ENCODE results near the gene TAS2R1. TPM values are rescaled to one million over a fixed set of nuclear protein-coding genes. Genes with fewer than 3 reads are reported as not detected.

Gene TAS2R1
- total RNA-seq = not detected

GRCh38 chr5:9630251-9630650, at the start of gene TAS2R1:
TAS2R1 (minus strand) TSS chr5:9630351; CDS start chr5:9630032, 319 bp downstream.
- ATAC-seq (no peak), DNase-seq (ENCODE audit: low spot score) (no peak)
- no peak within 1 kb of the TSS for H3K4me3 Mint-ChIP-seq
- peaks cover 26% of the 10 kb centered on the region for H3K9me3 Mint-ChIP-seq
- H3K36me3 Mint-ChIP-seq = no peaks in the 10 kb centered on the region
- no peaks in the 10 kb centered on the region for H3K27me3 Mint-ChIP-seq
- H3K4me1 Mint-ChIP-seq (ENCODE audit: low read depth in 2 of 2) = no peaks in the 10 kb centered on the region
- H3K27ac Mint-ChIP-seq = no peak within 1 kb of the TSS

GRCh38 chr5:9670371-9670770, 40.2 kb upstream of the TAS2R1 start:
- Mint-ChIP-seq H3K9me3 (peaks cover 28% of the 10 kb centered on the region), H3K27me3 (no peaks in the 10 kb centered on the region)

GRCh38 chr5:9667906-9668305, 37.8 kb upstream of the TAS2R1 start:
- Mint-ChIP-seq H3K36me3 (no peaks in the 10 kb centered on the region), H3K4me1 (ENCODE audit: low read depth in 2 of 2) (no peaks in the 10 kb centered on the region), H3K27ac (no peak overlapping the region), H3K27me3 (no peaks in the 10 kb centered on the region), H3K9me3 (peaks cover 28% of the 10 kb centered on the region), H3K4me3 (no peak overlapping the region)
- ATAC-seq (no peak), DNase-seq (ENCODE audit: low spot score) (no peak)

More at GRCh38 chr5:9670371-9670770, 40.2 kb upstream of the TAS2R1 start:
- Mint-ChIP-seq H3K4me1 (ENCODE audit: low read depth in 2 of 2) (no peaks in the 10 kb centered on the region), H3K36me3 (no peaks in the 10 kb centered on the region), H3K27ac (no peak overlapping the region), H3K4me3 (no peak overlapping the region)
- no peak for DNase-seq (ENCODE audit: low spot score)
- no peak for ATAC-seq

- ATAC-seq = no peak
Measured at GRCh38 chr5:9663891-9664290, 33.7 kb upstream of the TAS2R1 start.

GRCh38 chr5:9661316-9662015, 31.3 kb upstream of the TAS2R1 start:
- ATAC-seq (no peak), DNase-seq (ENCODE audit: low spot score) (no peak)
- no peaks in the 10 kb centered on the region for H3K36me3 Mint-ChIP-seq
- H3K4me1 Mint-ChIP-seq (ENCODE audit: low read depth in 2 of 2) = no peaks in the 10 kb centered on the region
- no peak overlapping the region for H3K27ac Mint-ChIP-seq
- no peak overlapping the region for H3K4me3 Mint-ChIP-seq
- H3K9me3 Mint-ChIP-seq = peaks cover 6% of the 10 kb centered on the region
- no peaks in the 10 kb centered on the region for H3K27me3 Mint-ChIP-seq

More at GRCh38 chr5:9663891-9664290, 33.7 kb upstream of the TAS2R1 start:
- no peaks in the 10 kb centered on the region for H3K4me1 Mint-ChIP-seq (ENCODE audit: low read depth in 2 of 2)
- DNase-seq (ENCODE audit: low spot score) = no peak
- peaks cover 17% of the 10 kb centered on the region for H3K9me3 Mint-ChIP-seq
- no peak overlapping the region for H3K27ac Mint-ChIP-seq
- H3K4me3 Mint-ChIP-seq = no peak overlapping the region
- H3K27me3 Mint-ChIP-seq = no peaks in the 10 kb centered on the region
- H3K36me3 Mint-ChIP-seq = no peaks in the 10 kb centered on the region

- no peak for ATAC-seq
- DNase-seq (ENCODE audit: low spot score) = no peak
- Mint-ChIP-seq H3K36me3 (no peaks in the 10 kb centered on the region), H3K27me3 (no peaks in the 10 kb centered on the region), H3K4me3 (no peak overlapping the region), H3K27ac (no peak overlapping the region), H3K9me3 (peaks cover 3% of the 10 kb centered on the region), H3K4me1 (ENCODE audit: low read depth in 2 of 2) (no peaks in the 10 kb centered on the region)
Measured at GRCh38 chr5:9658706-9659105, 28.6 kb upstream of the TAS2R1 start.

- Mint-ChIP-seq H3K27ac (no peak overlapping the region), H3K36me3 (no peaks in the 10 kb centered on the region), H3K9me3 (peaks cover 10% of the 10 kb centered on the region), H3K4me3 (no peak overlapping the region), H3K4me1 (ENCODE audit: low read depth in 2 of 2) (no peaks in the 10 kb centered on the region), H3K27me3 (no peaks in the 10 kb centered on the region)
- no peak for ATAC-seq
- no peak for DNase-seq (ENCODE audit: low spot score)
Measured at GRCh38 chr5:9657819-9658218, 27.7 kb upstream of the TAS2R1 start.

GRCh38 chr5:9655641-9656040, 25.5 kb upstream of the TAS2R1 start:
- DNase-seq (ENCODE audit: low spot score) (no peak), ATAC-seq (no peak)
- Mint-ChIP-seq H3K4me3 (no peak overlapping the region), H3K9me3 (peaks cover 10% of the 10 kb centered on the region), H3K27ac (no peak overlapping the region), H3K27me3 (no peaks in the 10 kb centered on the region), H3K36me3 (no peaks in the 10 kb centered on the region), H3K4me1 (ENCODE audit: low read depth in 2 of 2) (no peaks in the 10 kb centered on the region)

GRCh38 chr5:9654886-9655285, 24.7 kb upstream of the TAS2R1 start:
- Mint-ChIP-seq H3K4me1 (ENCODE audit: low read depth in 2 of 2) (no peaks in the 10 kb centered on the region), H3K27ac (no peak overlapping the region), H3K27me3 (no peaks in the 10 kb centered on the region), H3K4me3 (no peak overlapping the region), H3K36me3 (no peaks in the 10 kb centered on the region), H3K9me3 (peaks cover 7% of the 10 kb centered on the region)
- ATAC-seq (no peak), DNase-seq (ENCODE audit: low spot score) (no peak)

- H3K4me1 Mint-ChIP-seq (ENCODE audit: low read depth in 2 of 2) = no peaks in the 10 kb centered on the region
- no peak overlapping the region for H3K4me3 Mint-ChIP-seq
- H3K27me3 Mint-ChIP-seq = no peaks in the 10 kb centered on the region
- peaks cover 7% of the 10 kb centered on the region for H3K9me3 Mint-ChIP-seq
- no peaks in the 10 kb centered on the region for H3K36me3 Mint-ChIP-seq
- DNase-seq (ENCODE audit: low spot score) (no peak), ATAC-seq (no peak)
- no peak overlapping the region for H3K27ac Mint-ChIP-seq
Measured at GRCh38 chr5:9653811-9654210, 23.7 kb upstream of the TAS2R1 start.

- no peaks in the 10 kb centered on the region for H3K27me3 Mint-ChIP-seq
- H3K27ac Mint-ChIP-seq = no peak overlapping the region
- ATAC-seq = no peak
- no peaks in the 10 kb centered on the region for H3K36me3 Mint-ChIP-seq
- no peak overlapping the region for H3K4me3 Mint-ChIP-seq
- DNase-seq (ENCODE audit: low spot score) = no peak
- peaks cover 7% of the 10 kb centered on the region for H3K9me3 Mint-ChIP-seq
- H3K4me1 Mint-ChIP-seq (ENCODE audit: low read depth in 2 of 2) = no peaks in the 10 kb centered on the region
Measured at GRCh38 chr5:9653061-9653460, 22.9 kb upstream of the TAS2R1 start.

GRCh38 chr5:9652295-9652694, 22.1 kb upstream of the TAS2R1 start:
- Mint-ChIP-seq H3K36me3 (no peaks in the 10 kb centered on the region), H3K27ac (no peak overlapping the region), H3K27me3 (no peaks in the 10 kb centered on the region), H3K9me3 (peaks cover 7% of the 10 kb centered on the region), H3K4me3 (no peak overlapping the region), H3K4me1 (ENCODE audit: low read depth in 2 of 2) (no peaks in the 10 kb centered on the region)
- no peak for DNase-seq (ENCODE audit: low spot score)
- ATAC-seq = no peak

GRCh38 chr5:9646843-9647242, 16.7 kb upstream of the TAS2R1 start:
- H3K4me3 Mint-ChIP-seq = no peak overlapping the region
- no peaks in the 10 kb centered on the region for H3K27me3 Mint-ChIP-seq
- H3K36me3 Mint-ChIP-seq = no peaks in the 10 kb centered on the region
- H3K27ac Mint-ChIP-seq = no peak overlapping the region
- H3K4me1 Mint-ChIP-seq (ENCODE audit: low read depth in 2 of 2) = no peaks in the 10 kb centered on the region
- no peaks in the 10 kb centered on the region for H3K9me3 Mint-ChIP-seq
- ATAC-seq = no peak
- DNase-seq (ENCODE audit: low spot score) = no peak

GRCh38 chr5:9644630-9645029, 14.5 kb upstream of the TAS2R1 start:
- no peak overlapping the region for H3K4me3 Mint-ChIP-seq
- no peaks in the 10 kb centered on the region for H3K4me1 Mint-ChIP-seq (ENCODE audit: low read depth in 2 of 2)
- peaks cover 1% of the 10 kb centered on the region for H3K9me3 Mint-ChIP-seq
- no peak overlapping the region for H3K27ac Mint-ChIP-seq
- DNase-seq (ENCODE audit: low spot score) (no peak), ATAC-seq (no peak)
- H3K36me3 Mint-ChIP-seq = no peaks in the 10 kb centered on the region
- no peaks in the 10 kb centered on the region for H3K27me3 Mint-ChIP-seq

GRCh38 chr5:9642621-9643020, 12.5 kb upstream of the TAS2R1 start:
- Mint-ChIP-seq H3K4me1 (ENCODE audit: low read depth in 2 of 2) (no peaks in the 10 kb centered on the region), H3K27ac (no peak overlapping the region), H3K27me3 (no peaks in the 10 kb centered on the region), H3K4me3 (no peak overlapping the region), H3K36me3 (peaks cover 5% of the 10 kb centered on the region), H3K9me3 (peaks cover 9% of the 10 kb centered on the region)
- DNase-seq (ENCODE audit: low spot score) = no peak
- ATAC-seq = no peak

Data from natural killer cell treated with Interleukin-12 subunit alpha and Interleukin-12 subunit beta and Interleukin-15 and Interleukin-18, amount 100 ng/mL, for 72 hours (primary cell).